RWPE2 (cell line): ENCODE measurements around the gene MAP3K14.

Experiments used
- ATAC-seq: fragments of 200-7000 bp; cut with Tn5 transposase; 3 replicates; pipeline ENCODE4 v1.9.1; 2021; ENCODE audit warnings: low read depth
- DNase-seq: peaks from one replicate; pipeline ENCODE4 v3.0.0-alpha.2; 2020; ENCODE audit warnings: low spot score
- H3K27ac ChIP-seq: fragments of 450-650 bp; 2 replicates; pipeline ENCODE4 v1.5.1; 2017; ENCODE audit warnings: mild to moderate bottlenecking; ENCODE audit not compliant: poor library complexity, severe bottlenecking
- H3K27me3 ChIP-seq: fragments of 250-450 bp; sonication (Bioruptor Pico); 2 replicates; pipeline ENCODE4 v1.5.1; 2021; ENCODE audit warnings: mild to moderate bottlenecking, moderate library complexity; ENCODE audit not compliant: insufficient read depth, poor library complexity, severe bottlenecking
- H3K36me3 ChIP-seq: fragments of 250-450 bp; sonication (Bioruptor Pico); 2 replicates; pipeline ENCODE4 v1.5.1; 2020; ENCODE audit warnings: low read depth, mild to moderate bottlenecking, moderate library complexity
- H3K4me1 ChIP-seq: fragments of 250-450 bp; sonication (Bioruptor Pico); 2 replicates; pipeline ENCODE4 v1.5.1; 2021; ENCODE audit warnings: mild to moderate bottlenecking, moderate library complexity; ENCODE audit not compliant: insufficient read depth, poor library complexity, severe bottlenecking
- H3K4me3 ChIP-seq: fragments of 250-450 bp; sonication (Bioruptor Pico); 2 replicates; pipeline ENCODE4 v1.5.1; 2021; ENCODE audit warnings: mild to moderate bottlenecking, moderate library complexity; ENCODE audit not compliant: severe bottlenecking
- H3K9me3 ChIP-seq: fragments of 250-450 bp; sonication (Bioruptor Pico); 2 replicates; pipeline ENCODE4 v1.5.1; 2021; ENCODE audit warnings: mild to moderate bottlenecking, moderate library complexity; ENCODE audit not compliant: severe bottlenecking
- CTCF ChIP-seq: fragments of 450-650 bp; IDR thresholded peaks from one replicate; pipeline ENCODE4 v1.5.1; 2017; ENCODE audit warnings: mild to moderate bottlenecking, moderate library complexity; ENCODE audit not compliant: poor library complexity, severe bottlenecking

The MAP3K14 gene

GRCh38 chr17:45227101-45227925 lies 89.5 kb downstream of the MAP3K14 start:
- no peaks in the 10 kb centered on the region for H3K9me3 ChIP-seq
- H3K27me3 ChIP-seq: no peaks in the 10 kb centered on the region
- peak overlapping the region; percentile 63 for H3K27ac ChIP-seq
- DNase-seq: no peak
- ATAC-seq: 0 out of 3 replicates have a peak, but pooled peaks have one; percentile 6
- peak overlapping the region; percentile 3 for H3K4me3 ChIP-seq
- no peak for TF ChIP-seq CTCF
- peaks cover 61% of the 10 kb centered on the region for H3K4me1 ChIP-seq
- H3K36me3 ChIP-seq: no peaks in the 10 kb centered on the region

- no peaks in the 10 kb centered on the region for H3K36me3 ChIP-seq
- H3K9me3 ChIP-seq: no peaks in the 10 kb centered on the region
- no peak overlapping the region for H3K4me3 ChIP-seq
- no peaks in the 10 kb centered on the region for H3K27me3 ChIP-seq
- TF ChIP-seq CTCF: no peak
- ATAC-seq: no peak
- H3K4me1 ChIP-seq: peaks cover 61% of the 10 kb centered on the region
- no peak for DNase-seq
- H3K27ac ChIP-seq: peak overlapping the region; percentile 63
These were observed 90.2 kb downstream of the MAP3K14 start for GRCh38 chr17:45226576-45226975.

GRCh38 chr17:45225964-45226530 lies 90.8 kb downstream of the MAP3K14 start:
- ATAC-seq: no peak
- no peak for TF ChIP-seq CTCF

GRCh38 chr17:45225051-45225700 lies 91.6 kb downstream of the MAP3K14 start:
- no peaks in the 10 kb centered on the region for H3K27me3 ChIP-seq
- H3K9me3 ChIP-seq: no peaks in the 10 kb centered on the region
- H3K36me3 ChIP-seq: no peaks in the 10 kb centered on the region
- ATAC-seq (peak; percentile 39), DNase-seq (no peak)
- no peak overlapping the region for H3K4me3 ChIP-seq
- peak overlapping the region; percentile 63 for H3K27ac ChIP-seq
- peaks cover 54% of the 10 kb centered on the region for H3K4me1 ChIP-seq
- TF ChIP-seq CTCF: no peak

More at GRCh38 chr17:45225964-45226530, 90.8 kb downstream of the MAP3K14 start:
- Histone ChIP-seq H3K4me1 (peaks cover 61% of the 10 kb centered on the region), H3K4me3 (no peak overlapping the region), H3K27ac (peak overlapping the region; percentile 63), H3K9me3 (no peaks in the 10 kb centered on the region), H3K27me3 (no peaks in the 10 kb centered on the region), H3K36me3 (no peaks in the 10 kb centered on the region)
- DNase-seq: peak; percentile 69
